ENCODE results near the gene CTDSPL. TPM values are rescaled to one million over a fixed set of nuclear protein-coding genes. Genes with fewer than 3 reads are reported as not detected.

Gene CTDSPL
- total and polyA plus RNA-seq, 2 experiments from 2014 or later = 29.2 to 33.7 TPM

DNA sequence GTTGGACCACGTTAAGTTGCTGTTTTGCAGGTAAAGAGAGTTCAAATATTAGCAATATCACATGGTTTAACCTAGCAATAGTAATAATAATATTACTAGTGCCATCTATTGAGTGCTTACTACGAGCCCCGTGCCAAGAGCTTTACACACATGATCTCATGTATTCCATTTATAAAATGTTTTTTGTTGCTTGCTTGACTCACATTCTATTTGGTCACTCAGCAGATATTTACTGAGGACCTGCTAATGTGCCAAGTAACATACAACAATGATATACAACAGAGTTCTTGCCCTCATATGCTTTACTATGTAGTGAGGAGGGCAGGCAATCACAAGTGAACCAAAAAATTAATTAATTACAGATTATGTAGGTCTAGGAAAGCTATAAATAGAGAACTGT, 36.7 kb downstream of the CTDSPL start:
- no peak for TF ChIP-seq EZH2 (IDR thresholded peaks at IDR 0.05; ENCODE audit: borderline replicate concordance)
- TF ChIP-seq, protein P1, sequence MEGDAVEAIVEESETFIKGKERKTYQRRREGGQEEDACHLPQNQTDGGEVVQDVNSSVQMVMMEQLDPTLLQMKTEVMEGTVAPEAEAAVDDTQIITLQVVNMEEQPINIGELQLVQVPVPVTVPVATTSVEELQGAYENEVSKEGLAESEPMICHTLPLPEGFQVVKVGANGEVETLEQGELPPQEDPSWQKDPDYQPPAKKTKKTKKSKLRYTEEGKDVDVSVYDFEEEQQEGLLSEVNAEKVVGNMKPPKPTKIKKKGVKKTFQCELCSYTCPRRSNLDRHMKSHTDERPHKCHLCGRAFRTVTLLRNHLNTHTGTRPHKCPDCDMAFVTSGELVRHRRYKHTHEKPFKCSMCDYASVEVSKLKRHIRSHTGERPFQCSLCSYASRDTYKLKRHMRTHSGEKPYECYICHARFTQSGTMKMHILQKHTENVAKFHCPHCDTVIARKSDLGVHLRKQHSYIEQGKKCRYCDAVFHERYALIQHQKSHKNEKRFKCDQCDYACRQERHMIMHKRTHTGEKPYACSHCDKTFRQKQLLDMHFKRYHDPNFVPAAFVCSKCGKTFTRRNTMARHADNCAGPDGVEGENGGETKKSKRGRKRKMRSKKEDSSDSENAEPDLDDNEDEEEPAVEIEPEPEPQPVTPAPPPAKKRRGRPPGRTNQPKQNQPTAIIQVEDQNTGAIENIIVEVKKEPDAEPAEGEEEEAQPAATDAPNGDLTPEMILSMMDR (IDR thresholded peaks at IDR 0.05; ENCODE audit: poor library complexity) = no peak
- no peak for TF ChIP-seq EZH2phosphoT487 (IDR thresholded peaks at IDR 0.05; ENCODE audit: low read depth, severe bottlenecking, unreplicated experiment)
- H3K4me2 ChIP-seq = no peak overlapping the region
- peaks cover 94% of the 10 kb centered on the region for H3K79me2 ChIP-seq
- H3K27me3 ChIP-seq = no peaks in the 10 kb centered on the region
- WGBS (ENCODE audit: low lambda C conversion rate, missing lambda C conversion rate) = 91% methylated on average over 3 of the region's 3 CpGs
- peaks cover 5% of the 10 kb centered on the region for H3K4me1 ChIP-seq (ENCODE audit: insufficient read depth)
- no peak overlapping the region for H2AFZ ChIP-seq
- no peaks in the 10 kb centered on the region for H3K9me3 ChIP-seq (ENCODE audit: low read depth)
- H3K9me2 ChIP-seq (replicated peaks; ENCODE audit: insufficient read depth) = no peaks in the 10 kb centered on the region
- H4K20me1 ChIP-seq (ENCODE audit: insufficient read depth, poor library complexity, severe bottlenecking) = no peaks in the 10 kb centered on the region
- DNase-seq (ENCODE audit: low spot score) = no peak
- H3K27ac ChIP-seq = no peak overlapping the region
- H3K36me3 ChIP-seq (replicated peaks; ENCODE audit: insufficient read depth, low read depth) = no peaks in the 10 kb centered on the region
- H3K4me3 ChIP-seq = no peak overlapping the region

DNA sequence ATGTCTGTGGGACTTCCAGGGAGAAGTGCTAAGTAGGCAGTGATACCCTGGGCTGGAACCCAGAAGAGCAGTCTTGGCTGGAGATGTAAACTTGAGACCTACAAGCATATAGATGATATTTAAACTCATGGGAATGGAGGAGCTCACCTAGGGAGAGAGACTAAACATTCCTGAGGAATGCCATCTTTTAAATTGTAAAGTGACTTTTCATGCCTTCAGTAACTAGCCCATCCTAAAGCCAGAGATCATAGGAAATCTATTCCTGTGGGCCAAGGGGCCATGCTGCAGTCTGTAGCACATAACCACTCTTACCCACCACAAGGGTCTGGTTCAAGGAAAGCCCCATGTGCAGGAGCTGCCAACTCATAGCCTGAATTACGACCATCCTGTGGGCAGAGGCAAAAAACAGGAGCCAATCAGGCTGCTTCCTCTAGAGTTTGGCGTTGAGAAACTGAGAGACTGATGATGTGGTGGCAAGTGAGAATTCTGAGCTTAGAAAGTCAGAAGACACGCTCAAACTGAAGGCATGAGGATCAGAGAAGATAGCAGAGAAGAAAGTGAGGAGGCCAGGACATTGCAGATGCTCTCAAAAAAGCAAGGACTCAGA, 37.5 kb downstream of the CTDSPL start:
- Histone ChIP-seq H3K36me3 (replicated peaks; ENCODE audit: insufficient read depth, low read depth) (no peaks in the 10 kb centered on the region), H3K27me3 (no peaks in the 10 kb centered on the region), H3K4me3 (no peak overlapping the region), H3K9me3 (ENCODE audit: low read depth) (no peaks in the 10 kb centered on the region), H3K4me1 (ENCODE audit: insufficient read depth) (no peaks in the 10 kb centered on the region), H3K9me2 (replicated peaks; ENCODE audit: insufficient read depth) (no peaks in the 10 kb centered on the region), H3K27ac (no peak overlapping the region), H3K79me2 (peaks cover 86% of the 10 kb centered on the region), H3K4me2 (no peak overlapping the region), H2AFZ (no peak overlapping the region), H4K20me1 (ENCODE audit: insufficient read depth, poor library complexity, severe bottlenecking) (no peaks in the 10 kb centered on the region)
- TF ChIP-seq EZH2 (IDR thresholded peaks at IDR 0.05; ENCODE audit: borderline replicate concordance) (no peak), EZH2phosphoT487 (IDR thresholded peaks at IDR 0.05; ENCODE audit: low read depth, severe bottlenecking, unreplicated experiment) (no peak)
- TF ChIP-seq, protein P1 (IDR thresholded peaks at IDR 0.05; ENCODE audit: poor library complexity) = no peak
- 99% methylated on average over 3 of the region's 3 CpGs for WGBS (ENCODE audit: low lambda C conversion rate, missing lambda C conversion rate)
- no peak for DNase-seq (ENCODE audit: low spot score)

DNA sequence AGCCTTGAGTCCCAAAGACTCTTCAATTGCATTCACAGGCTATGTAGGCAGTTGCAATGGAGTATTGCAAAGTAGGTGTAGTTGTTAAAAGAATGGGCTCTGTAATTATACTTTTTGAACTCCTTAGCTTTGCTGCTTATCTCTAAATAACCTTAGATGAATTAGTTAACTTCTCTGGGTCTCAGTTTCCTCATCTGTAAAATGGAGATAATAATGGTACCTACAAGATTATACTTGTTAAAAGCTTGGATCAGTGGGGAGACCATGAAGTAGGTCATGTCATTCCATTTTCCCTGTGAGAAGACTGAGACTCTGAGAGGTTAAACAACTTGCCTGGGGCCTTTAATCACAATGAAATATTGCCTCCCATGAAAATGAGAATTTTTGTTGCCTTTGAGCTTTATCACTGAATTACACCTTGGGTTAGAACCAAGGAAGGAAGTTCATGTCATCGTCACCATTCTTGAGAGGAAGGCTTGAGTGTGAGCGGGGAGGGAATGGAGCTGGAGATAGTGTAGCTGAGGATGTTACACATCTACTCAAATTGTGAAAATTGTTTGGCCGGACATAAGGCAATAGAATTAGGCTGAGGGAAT, 38.1 kb downstream of the CTDSPL start:
- Histone ChIP-seq H4K20me1 (ENCODE audit: insufficient read depth, poor library complexity, severe bottlenecking) (no peaks in the 10 kb centered on the region), H3K4me1 (ENCODE audit: insufficient read depth) (no peaks in the 10 kb centered on the region), H3K4me2 (no peak overlapping the region), H3K27ac (no peak overlapping the region), H3K9me2 (replicated peaks; ENCODE audit: insufficient read depth) (no peaks in the 10 kb centered on the region), H3K9me3 (ENCODE audit: low read depth) (no peaks in the 10 kb centered on the region), H3K4me3 (no peak overlapping the region), H3K79me2 (peaks cover 80% of the 10 kb centered on the region), H3K27me3 (no peaks in the 10 kb centered on the region), H3K36me3 (replicated peaks; ENCODE audit: insufficient read depth, low read depth) (no peaks in the 10 kb centered on the region), H2AFZ (no peak overlapping the region)
- WGBS (ENCODE audit: low lambda C conversion rate, missing lambda C conversion rate) = 98% methylated on average over 3 of the region's 3 CpGs
- no peak for DNase-seq (ENCODE audit: low spot score)
- TF ChIP-seq EZH2phosphoT487 (IDR thresholded peaks at IDR 0.05; ENCODE audit: low read depth, severe bottlenecking, unreplicated experiment) (no peak), EZH2 (IDR thresholded peaks at IDR 0.05; ENCODE audit: borderline replicate concordance) (no peak)
- TF ChIP-seq, protein P1 (IDR thresholded peaks at IDR 0.05; ENCODE audit: poor library complexity) = no peak
